GM23338 (cell line): ENCODE measurements around the gene FFAR3. TPM values are rescaled to one million over a fixed set of nuclear protein-coding genes. Genes with fewer than 3 reads are reported as not detected.

Experiments
- ATAC-seq: fragments of 200-7000 bp; cut with Tn5 transposase; 3 replicates; pipeline ENCODE4 v1.9.1; 2020
- DNase-seq: peaks from one replicate; pipeline ENCODE4 v3.0.0-alpha.2; 2015; ENCODE audit warnings: low spot score
- H2AFZ ChIP-seq: fragments of 200-600 bp; sonication (generic); 2 replicates; pipeline ENCODE4 v1.8.0; 2016; ENCODE audit warnings: antibody characterized with exemption, mild to moderate bottlenecking, moderate library complexity
- H3F3A ChIP-seq: fragments of 200-600 bp; sonication (generic); replicated peaks from 2 replicates; pipeline ENCODE4 v1.8.0; 2017; ENCODE audit warnings: antibody characterized with exemption, mixed run types, low read depth
- H3K27ac ChIP-seq: fragments of 200-600 bp; sonication (generic); 2 replicates; pipeline ENCODE4 v1.6.1; 2016; ENCODE audit warnings: low read depth
- H3K27me3 ChIP-seq: fragments of 200-600 bp; sonication (generic); 2 replicates; pipeline ENCODE4 v1.8.0; 2016; ENCODE audit warnings: mild to moderate bottlenecking, mixed run types, moderate library complexity; ENCODE audit not compliant: insufficient read depth
- H3K36me3 ChIP-seq: fragments of 200-600 bp; sonication (generic); 2 replicates; pipeline ENCODE4 v1.8.0; 2016; ENCODE audit warnings: mild to moderate bottlenecking; ENCODE audit not compliant: insufficient read depth
- H3K4me1 ChIP-seq: fragments of 200-600 bp; sonication (generic); 2 replicates; pipeline ENCODE4 v1.8.0; 2016; ENCODE audit warnings: mild to moderate bottlenecking, moderate library complexity; ENCODE audit not compliant: insufficient read depth
- H3K4me2 ChIP-seq: fragments of 200-600 bp; sonication (generic); 2 replicates; pipeline ENCODE4 v1.7.1; 2017; ENCODE audit warnings: mixed run types
- H3K4me3 ChIP-seq: fragments of 200-600 bp; sonication (generic); 2 replicates; pipeline ENCODE4 v1.6.1; 2016; ENCODE audit warnings: mixed run types
- H3K79me2 ChIP-seq: fragments of 200-600 bp; sonication (generic); replicated peaks from 2 replicates; pipeline ENCODE4 v1.8.0; 2017; ENCODE audit warnings: mild to moderate bottlenecking; ENCODE audit not compliant: insufficient read depth
- H3K9me2 ChIP-seq: fragments of 200-600 bp; sonication (generic); 2 replicates; pipeline ENCODE4 v1.8.0; 2017; ENCODE audit not compliant: insufficient read depth
- H4K20me1 ChIP-seq: fragments of 200-600 bp; sonication (generic); replicated peaks from 2 replicates; pipeline ENCODE4 v1.8.0; 2017; ENCODE audit warnings: mild to moderate bottlenecking; ENCODE audit not compliant: insufficient read depth
- H3K27ac Mint-ChIP-seq: 2 replicates; pipeline ENCODE4 v1.8.0; 2020; ENCODE audit warnings: inconsistent platforms, mild to moderate bottlenecking, moderate library complexity, mixed read lengths
- H3K27me3 Mint-ChIP-seq: 3 replicates; pipeline ENCODE4 v1.8.0; 2022; ENCODE audit warnings: low read depth, mild to moderate bottlenecking, moderate library complexity, mixed read lengths, inconsistent platforms; ENCODE audit not compliant: insufficient read depth, poor library complexity
- H3K36me3 Mint-ChIP-seq: 3 replicates; pipeline ENCODE4 v1.8.0; 2021; ENCODE audit warnings: low read depth, mild to moderate bottlenecking, inconsistent platforms, moderate library complexity, mixed read lengths
- H3K4me1 Mint-ChIP-seq: 3 replicates; pipeline ENCODE4 v1.8.0; 2020; ENCODE audit warnings: mild to moderate bottlenecking, inconsistent platforms, mixed read lengths
- H3K4me3 Mint-ChIP-seq: 3 replicates; pipeline ENCODE4 v1.8.0; 2021; ENCODE audit warnings: moderate library complexity, mild to moderate bottlenecking, inconsistent platforms, mixed read lengths
- H3K9me3 Mint-ChIP-seq: 3 replicates; pipeline ENCODE4 v1.8.0; 2020; ENCODE audit warnings: moderate library complexity, mild to moderate bottlenecking, inconsistent platforms, mixed read lengths
- CREB1 ChIP-seq: fragments of 250-450 bp; sonication (Bioruptor Pico); IDR thresholded peaks from 2 replicates; pipeline ENCODE4 v1.5.0; 2020; ENCODE audit warnings: low read depth, mild to moderate bottlenecking, moderate library complexity
- CTCF ChIP-seq, 2 experiments: fragments of 200-600 bp in 1 of 2; sonication (generic) in 1 of 2; conservative IDR thresholded peaks; 2 replicates each; pipeline versions ENCODE4 v1.5.1 to v1.6.1; 2016 to 2017; ENCODE audit warnings: antibody characterized with exemption in 2 of 2, low read depth in 2 of 2, mild to moderate bottlenecking in 2 of 2, moderate library complexity in 1 of 2
- ETS1 ChIP-seq: IDR thresholded peaks from 2 replicates; pipeline ENCODE4 v1.6.1; 2016; ENCODE audit warnings: antibody characterized with exemption
- EZH2 ChIP-seq: fragments of 200-600 bp; sonication (generic); IDR thresholded peaks from one replicate; pipeline ENCODE4 v1.8.0; 2017; ENCODE audit warnings: antibody characterized with exemption, mild to moderate bottlenecking, low read depth; ENCODE audit not compliant: unreplicated experiment
- EZH2phosphoT487 ChIP-seq: fragments of 200-600 bp; sonication (generic); IDR thresholded peaks from one replicate; pipeline ENCODE4 v1.8.1; 2018; ENCODE audit warnings: antibody characterized with exemption; ENCODE audit not compliant: unreplicated experiment
- JUNB ChIP-seq: IDR thresholded peaks from one replicate; pipeline ENCODE4 v1.6.1; 2016; ENCODE audit warnings: antibody characterized with exemption; ENCODE audit not compliant: unreplicated experiment
- NANOG ChIP-seq: IDR thresholded peaks from 2 replicates; pipeline ENCODE4 v1.6.1; 2016; ENCODE audit warnings: antibody characterized with exemption, borderline replicate concordance
- POLR2AphosphoS5 ChIP-seq: IDR thresholded peaks from 2 replicates; pipeline ENCODE4 v1.6.1; 2016; ENCODE audit warnings: antibody characterized with exemption, low read depth
- REST ChIP-seq: IDR thresholded peaks from one replicate; pipeline ENCODE4 v1.6.1; 2018; ENCODE audit warnings: antibody characterized with exemption; ENCODE audit not compliant: unreplicated experiment
- STAT1 ChIP-seq: IDR thresholded peaks from one replicate; pipeline ENCODE4 v1.6.1; 2016; ENCODE audit warnings: antibody characterized with exemption; ENCODE audit not compliant: unreplicated experiment
- ZNF114 ChIP-seq: fragments of 250-450 bp; sonication (Bioruptor Pico); IDR thresholded peaks from 2 replicates; pipeline ENCODE4 v1.5.0; 2020; ENCODE audit warnings: mild to moderate bottlenecking, moderate library complexity
- ZNF331 ChIP-seq: fragments of 250-450 bp; sonication (Bioruptor Pico); IDR thresholded peaks from 2 replicates; pipeline ENCODE4 v1.5.0; 2020; ENCODE audit warnings: low read depth, mild to moderate bottlenecking, moderate library complexity
- ZNF462 ChIP-seq: fragments of 250-450 bp; sonication (Bioruptor Pico); IDR thresholded peaks from 2 replicates; pipeline ENCODE4 v1.5.0; 2020; ENCODE audit warnings: mild to moderate bottlenecking, moderate library complexity
- polyA plus RNA-seq: library from polyadenylated mRNA; unstranded; fragments of >200 nt; fragmentation: Nextera tagmentation; extraction: Ambion mirVana; gene quantifications from 2 replicates; pipeline ENCODE4 v1.2.1, GENCODE V29; 2016
- total RNA-seq: library from RNA; depleted of rRNA; stranded (reverse); fragments of >200 nt; shearing (Covaris generic); gene quantifications from 2 replicates; pipeline ENCODE4 v1.2.3, GENCODE V29; 2014

Gene FFAR3
- total and polyA plus RNA-seq, 2 experiments from 2014 or later = 0.35 TPM; not detected in 1

- no peaks in the 10 kb centered on the region for H3K36me3 Mint-ChIP-seq
- no peaks in the 10 kb centered on the region for H3K9me2 ChIP-seq
- no peak overlapping the region for H2AFZ ChIP-seq
- peaks cover 11% of the 10 kb centered on the region; the same call in 2 of the 3 replicates for H3K4me1 Mint-ChIP-seq
- TF ChIP-seq CREB1 (CRISPR knock-in tag) = no peak
- no peak for TF ChIP-seq ZNF462 (CRISPR knock-in tag)
- TF ChIP-seq NANOG = no peak
- no peak for TF ChIP-seq EZH2
- TF ChIP-seq EZH2phosphoT487 = no peak
- TF ChIP-seq ZNF331 = no peak
- TF ChIP-seq ZNF114 (CRISPR knock-in tag) = no peak
- no peak for TF ChIP-seq POLR2AphosphoS5
- TF ChIP-seq STAT1 = no peak
- no peak for TF ChIP-seq REST
- TF ChIP-seq CTCF (conservative IDR thresholded peaks at IDR 0.05; ENCODE audit: low read depth in 2 of 2) = no peak
- TF ChIP-seq JUNB = no peak
- no peak for TF ChIP-seq ETS1
- no peaks in the 10 kb centered on the region for H3F3A ChIP-seq
- no peak overlapping the region for H3K27ac Mint-ChIP-seq
- no peaks in the 10 kb centered on the region for H3K9me3 Mint-ChIP-seq
- H4K20me1 ChIP-seq = no peaks in the 10 kb centered on the region
- no peak overlapping the region for H3K4me3 Mint-ChIP-seq
- no peaks in the 10 kb centered on the region for H3K4me1 ChIP-seq
- no peak for DNase-seq
- no peaks in the 10 kb centered on the region for H3K27me3 ChIP-seq
- H3K4me2 ChIP-seq = no peak overlapping the region
- no peaks in the 10 kb centered on the region for H3K36me3 ChIP-seq
- no peaks in the 10 kb centered on the region for H3K79me2 ChIP-seq
- peaks cover 16% of the 10 kb centered on the region for H3K27me3 Mint-ChIP-seq
- H3K27ac ChIP-seq = no peak overlapping the region
- ATAC-seq = no peak
- no peak overlapping the region for H3K4me3 ChIP-seq
Observed at GRCh38 chr19:35344511-35345031, 13.7 kb upstream of the FFAR3 start.
